SKM-1 (cell line): ENCODE data around the gene HERC3.

Experiments used
- DNase-seq: peaks from one replicate; lab custom pipeline; 2025; ENCODE audit not compliant: unreplicated experiment; lab: John Stamatoyannopoulos, UW

Gene HERC3

DNA sequence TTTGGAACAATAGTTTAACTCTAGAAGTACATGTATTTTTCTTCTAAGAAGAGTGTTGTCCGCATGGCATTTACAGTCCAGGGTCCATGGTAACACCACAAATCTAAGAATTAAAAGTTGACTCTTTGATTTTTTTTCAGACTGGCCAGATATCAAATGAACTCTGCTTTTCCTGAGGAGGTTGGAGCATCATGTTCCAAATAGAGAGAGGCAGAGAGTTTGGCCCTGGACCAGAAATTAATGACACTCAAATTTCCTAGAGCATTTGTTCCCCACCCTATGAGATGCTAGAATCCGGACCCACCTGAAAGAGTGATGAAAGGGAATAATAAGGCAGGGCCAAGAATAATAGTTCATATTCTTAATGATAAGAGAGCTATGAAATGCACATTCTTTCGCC is 152.3 kb downstream of the HERC3 start:
- no peak for DNase-seq

DNA sequence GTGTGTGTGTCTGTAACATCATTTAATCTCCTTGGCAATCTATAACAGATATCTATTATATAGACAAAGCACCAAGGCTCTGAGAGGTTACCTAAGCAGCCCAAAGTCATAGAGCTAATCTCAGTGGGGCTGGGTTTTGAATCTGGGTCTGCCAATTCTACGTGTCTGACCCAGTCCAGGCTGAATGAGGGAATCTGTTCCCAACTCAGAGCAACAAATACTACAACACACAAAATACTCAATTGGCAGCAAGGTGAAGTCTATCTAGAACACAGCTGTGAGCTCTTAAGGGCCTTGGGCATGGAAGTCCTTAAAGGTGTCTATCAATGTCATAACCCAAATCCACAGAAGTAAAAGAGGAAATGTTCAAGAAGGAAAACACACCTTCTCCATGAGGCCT is 152.9 kb downstream of the HERC3 start:
- no peak for DNase-seq

DNA sequence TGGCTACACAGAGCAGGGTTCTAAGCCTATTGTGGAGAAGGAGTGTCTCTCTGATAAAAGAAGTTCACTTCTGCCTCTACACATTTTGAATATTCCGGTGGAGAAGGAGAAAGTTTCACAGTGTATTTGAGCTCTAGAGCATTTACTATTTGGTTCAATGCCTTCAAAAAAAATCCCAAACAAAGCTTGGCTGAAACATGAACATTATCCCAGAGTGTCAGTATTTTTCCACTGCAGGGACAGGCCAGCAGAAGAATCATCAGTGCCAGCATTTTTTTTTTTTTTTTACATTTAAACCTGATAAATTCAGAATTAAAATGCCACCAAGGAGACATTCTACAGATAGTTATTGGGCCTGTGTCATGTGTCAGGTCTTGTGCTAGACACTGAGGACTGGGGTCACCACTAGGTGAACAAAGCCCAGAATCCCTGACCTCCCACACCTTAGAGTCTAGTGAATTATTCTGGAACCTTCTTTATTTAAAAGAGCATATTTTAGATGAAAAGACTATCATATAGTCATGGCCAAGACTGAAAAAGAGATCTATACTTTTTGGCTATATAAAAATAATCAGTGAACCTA is 153.4 kb downstream of the HERC3 start:
- no peak for DNase-seq

DNA sequence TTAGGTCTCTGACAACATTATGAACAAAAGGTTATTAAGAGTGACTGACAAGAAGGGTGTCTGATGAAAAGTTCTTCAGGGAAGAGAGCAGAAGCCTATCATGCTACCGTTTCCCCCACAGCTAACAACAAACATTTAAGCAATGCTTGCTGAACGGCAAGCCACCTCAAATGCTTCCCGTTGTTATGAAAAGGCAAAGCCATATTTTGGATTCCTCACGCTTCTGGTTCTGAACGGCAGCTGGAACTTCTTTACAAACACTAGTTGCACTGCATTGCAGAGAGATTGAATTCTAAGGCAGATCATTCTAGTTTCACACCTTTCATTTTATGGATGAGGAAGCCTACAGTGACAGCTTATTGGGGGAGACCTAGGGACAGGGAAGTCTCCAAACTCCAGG is 153.9 kb downstream of the HERC3 start:
- no peak for DNase-seq

DNA sequence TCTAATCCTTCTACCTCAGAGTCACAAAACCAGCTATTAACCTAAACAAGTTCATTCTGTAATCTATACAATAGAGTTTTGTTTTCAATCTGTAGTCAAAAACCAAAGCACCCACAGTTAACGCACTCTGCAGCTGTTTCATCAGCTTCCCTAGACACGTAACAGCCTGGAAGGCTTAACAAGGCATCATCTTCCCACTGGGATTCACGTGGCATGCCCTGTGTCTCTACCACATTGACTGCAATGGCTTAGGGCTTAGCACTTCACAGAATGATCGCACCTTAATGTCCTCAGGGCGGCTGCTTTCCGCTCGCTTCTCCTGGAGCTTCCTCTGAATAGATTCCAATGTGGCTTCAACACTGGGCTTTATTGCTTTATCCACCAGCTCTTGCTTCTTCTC is 155.1 kb downstream of the HERC3 start:
- DNase-seq = no peak

DNA sequence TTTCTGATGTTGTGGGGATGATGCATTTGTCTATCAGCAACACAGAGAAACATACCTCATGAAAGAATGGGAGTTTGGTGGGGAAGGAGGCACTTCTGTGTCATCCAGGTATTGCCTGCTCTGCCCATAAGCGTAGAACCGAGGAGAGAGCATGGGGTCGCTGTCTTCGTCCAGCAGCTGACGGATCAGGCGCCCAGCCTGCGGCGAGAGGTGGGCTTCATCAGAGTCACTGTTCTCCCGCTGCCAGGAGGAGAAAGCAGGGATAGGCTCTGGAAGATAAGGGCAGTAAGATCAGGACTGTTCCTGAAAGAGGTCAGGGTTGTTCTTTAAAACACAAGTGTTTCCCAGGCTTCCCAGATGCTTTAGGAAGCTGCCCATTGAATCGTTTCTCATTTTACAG is 158.1 kb downstream of the HERC3 start:
- no peak for DNase-seq

DNA sequence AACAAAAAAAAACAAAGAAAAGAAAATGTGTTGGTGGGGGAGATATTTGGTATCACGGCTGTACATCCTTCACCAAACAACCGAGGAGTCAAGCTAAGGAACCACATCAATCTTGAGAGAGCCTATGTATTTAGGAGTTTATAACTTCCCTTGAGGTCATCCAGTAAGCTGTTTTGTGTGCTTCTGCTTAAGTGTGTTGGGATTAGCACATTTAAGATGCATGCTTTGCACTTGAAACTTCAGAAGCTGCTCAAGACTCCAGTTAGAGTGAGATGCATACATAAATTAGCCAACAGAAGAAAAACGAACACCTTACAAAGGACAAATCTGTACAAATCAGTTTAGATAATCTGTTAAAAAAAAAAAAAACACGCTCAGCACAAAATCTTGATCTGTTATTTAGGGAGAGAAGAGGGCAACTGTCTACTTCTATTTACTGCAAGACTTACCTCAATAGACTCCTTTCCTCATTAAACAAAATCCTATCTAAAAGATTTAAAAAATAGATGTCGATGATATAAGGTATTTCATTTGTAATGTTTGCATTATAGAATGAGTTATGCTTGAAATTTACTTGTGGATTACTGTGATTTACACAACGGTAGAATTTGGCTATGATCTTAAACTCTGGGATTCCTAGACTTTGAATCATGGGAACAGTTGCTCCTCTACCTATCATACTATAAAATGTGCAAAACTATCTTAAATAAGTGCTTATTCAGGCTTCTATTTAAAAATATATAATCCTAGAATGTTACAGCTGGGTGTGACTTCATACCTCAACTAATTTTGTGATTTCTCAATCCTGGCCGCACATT is 159.2 kb downstream of the HERC3 start:
- DNase-seq = no peak

DNA sequence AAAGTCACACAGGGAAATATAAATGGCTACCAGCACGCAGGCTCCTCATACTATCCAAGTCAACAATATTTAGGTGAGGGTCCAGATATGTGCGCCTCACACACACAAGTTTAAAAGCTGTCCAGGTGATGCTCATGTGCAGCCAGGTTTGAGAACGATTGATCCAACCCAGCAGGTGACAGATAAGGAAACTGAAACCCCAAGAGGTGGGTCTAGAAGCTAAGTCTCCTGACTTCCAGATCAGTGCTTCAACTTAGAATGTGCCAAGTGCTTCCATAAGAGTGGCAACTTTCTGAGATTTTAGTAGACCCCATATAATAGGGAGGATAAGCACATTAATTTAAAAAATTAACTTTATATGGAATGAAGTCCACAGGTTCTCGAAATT is 159.8 kb downstream of the HERC3 start:
- DNase-seq = no peak

DNA sequence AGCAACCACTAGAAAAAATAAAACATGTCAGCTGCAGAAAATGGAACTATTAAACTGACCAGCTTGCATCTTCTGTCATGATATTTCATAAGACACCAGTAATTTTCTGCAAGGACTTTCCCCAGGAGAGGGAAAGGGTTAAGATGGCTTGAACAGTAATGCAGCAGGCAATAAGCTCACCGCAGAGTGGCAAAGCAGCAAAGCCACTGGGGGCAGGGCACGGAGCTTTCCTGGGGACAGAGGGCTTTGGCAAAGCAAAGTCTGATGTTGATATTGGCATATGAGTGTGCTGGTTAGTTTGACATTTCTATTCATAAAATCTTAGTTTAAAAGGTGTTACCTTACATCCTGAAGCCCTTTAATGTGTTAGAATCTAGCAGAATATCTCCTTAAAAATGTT is 160.5 kb downstream of the HERC3 start:
- DNase-seq = no peak

DNA sequence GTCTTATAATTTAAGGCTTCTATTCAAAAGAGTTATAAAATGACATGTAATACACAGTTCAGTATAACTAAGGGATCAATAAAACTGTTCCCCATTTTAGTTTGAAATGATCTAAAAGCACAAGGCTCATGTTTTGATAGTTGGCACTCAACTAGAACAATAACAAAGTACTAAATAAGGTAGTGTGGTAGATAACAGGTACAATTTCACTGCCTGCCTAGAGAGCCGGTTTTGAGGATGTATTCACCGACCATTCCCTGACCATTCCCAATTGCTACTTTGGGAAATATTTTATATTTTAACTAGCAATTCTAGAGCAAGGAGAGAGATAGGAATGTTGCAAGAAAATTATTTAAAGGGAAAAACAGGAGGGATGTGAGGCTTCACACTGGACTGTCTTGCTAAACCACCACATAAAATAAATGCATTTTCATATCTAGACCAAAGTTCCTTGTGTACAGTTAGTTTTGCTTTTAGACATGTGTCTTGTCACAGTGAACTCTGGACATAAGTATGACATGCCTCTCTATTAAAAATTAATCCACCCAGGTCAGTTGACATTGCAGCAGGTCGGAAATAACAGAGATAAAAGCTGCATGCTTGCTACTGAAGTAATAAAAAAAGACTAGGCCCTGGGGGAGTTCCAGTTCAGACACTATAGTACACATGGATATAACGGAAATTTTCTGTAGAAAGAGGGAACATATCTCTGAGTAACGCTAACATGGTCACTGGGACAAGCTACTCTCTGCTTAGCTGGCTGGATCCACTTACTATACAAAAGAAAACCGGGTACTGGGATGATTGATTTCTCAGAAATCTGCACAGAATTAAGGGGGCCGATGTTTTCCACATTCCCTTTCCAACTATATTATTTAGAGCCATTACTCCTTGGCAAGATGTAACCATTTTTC is 161.6 kb downstream of the HERC3 start:
- no peak for DNase-seq

DNA sequence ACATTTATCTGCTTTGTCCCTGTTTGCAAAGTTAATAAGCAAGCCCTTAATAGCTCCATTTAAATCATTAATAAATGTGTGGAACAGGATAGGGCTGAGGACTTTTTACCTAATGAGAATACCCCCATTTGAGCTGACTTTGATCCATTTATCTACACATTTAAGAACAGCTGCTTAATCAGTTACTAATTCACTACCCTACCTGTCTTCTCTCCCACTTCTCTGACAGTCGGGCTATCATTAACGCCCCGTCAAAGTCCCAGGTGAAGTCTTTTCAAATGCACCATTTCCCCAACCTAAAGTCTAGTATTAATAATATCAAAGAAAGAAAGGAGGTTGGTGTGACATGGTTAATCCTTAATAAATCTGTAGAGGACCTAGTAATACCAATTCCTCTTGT is 162.5 kb downstream of the HERC3 start:
- DNase-seq = no peak

DNA sequence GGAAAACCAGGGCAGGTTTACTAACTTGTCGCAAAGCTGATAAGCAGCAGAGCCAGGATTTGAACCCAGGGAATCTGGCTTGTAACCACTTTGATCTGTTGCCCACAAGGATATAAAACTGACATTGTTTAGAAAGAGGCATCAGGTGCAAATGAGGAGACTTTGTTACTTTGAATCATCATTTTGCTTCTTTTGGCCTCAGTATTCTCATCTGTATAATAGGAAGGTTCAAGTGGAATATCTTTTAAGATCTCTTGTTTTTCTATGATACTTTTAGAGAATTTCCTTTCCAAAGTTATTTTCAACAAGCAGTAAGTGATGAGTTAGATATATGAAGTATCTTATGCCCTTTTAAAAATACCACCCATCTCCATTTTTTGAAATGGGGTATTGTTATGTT is 163.2 kb downstream of the HERC3 start:
- no peak for DNase-seq

DNA sequence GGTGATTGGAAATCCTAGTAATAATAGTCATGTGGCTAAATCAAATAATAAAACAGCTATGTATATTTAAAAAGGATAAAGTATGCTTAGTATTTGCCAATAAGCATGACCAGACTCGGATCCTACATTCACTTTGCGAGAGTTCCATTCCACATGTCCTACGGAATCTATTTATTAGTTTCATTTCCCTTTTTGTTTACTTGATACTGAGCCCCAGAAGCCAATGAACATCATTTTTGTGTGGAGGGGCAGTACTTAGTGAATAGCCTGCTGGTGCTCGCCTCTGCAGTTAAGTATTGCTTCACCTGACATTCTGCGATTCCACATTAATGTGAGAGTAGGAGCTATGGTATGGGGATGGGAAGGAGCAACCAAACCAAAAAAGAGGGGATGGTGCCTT is 163.9 kb downstream of the HERC3 start:
- no peak for DNase-seq

DNA sequence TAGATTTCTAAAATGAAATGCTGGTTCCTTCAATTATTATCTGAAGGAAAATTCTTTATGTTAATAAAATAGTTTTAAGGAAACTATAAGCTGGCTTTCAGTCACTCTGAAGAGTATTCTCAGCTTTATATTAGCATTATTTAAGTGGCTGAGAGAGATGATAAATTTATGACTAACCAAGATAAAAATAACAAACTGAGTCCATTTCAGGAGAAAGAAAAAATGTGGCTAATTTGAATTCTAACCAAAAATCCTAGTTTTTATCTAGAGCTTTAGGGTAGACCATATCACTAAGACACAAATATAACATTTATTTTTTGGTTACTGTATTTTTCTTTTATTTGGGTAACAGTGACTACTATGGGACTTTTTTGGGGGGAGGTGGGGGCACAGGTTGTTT is 164.8 kb downstream of the HERC3 start:
- DNase-seq = no peak

DNA sequence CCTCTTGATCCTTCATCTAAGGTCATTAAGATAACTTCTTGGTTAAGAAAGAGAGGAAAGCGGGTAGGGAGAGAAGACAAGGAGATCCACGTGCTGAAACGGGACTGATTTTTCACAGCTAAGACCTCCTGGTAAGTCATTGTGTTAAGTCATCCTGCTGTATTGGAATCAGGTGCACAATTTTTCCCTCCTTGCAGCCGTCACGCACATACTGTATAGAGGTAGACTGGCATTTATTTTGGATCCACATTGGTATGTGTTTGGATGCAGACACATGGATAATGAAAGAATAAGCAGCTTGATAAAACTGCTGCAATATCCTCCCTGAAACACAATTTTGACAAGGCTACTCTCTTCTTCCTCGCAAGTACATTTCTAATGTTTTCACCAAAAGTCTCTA is 165.5 kb downstream of the HERC3 start:
- no peak for DNase-seq
